ENCODE measurements around the gene SASS6.

DNA sequence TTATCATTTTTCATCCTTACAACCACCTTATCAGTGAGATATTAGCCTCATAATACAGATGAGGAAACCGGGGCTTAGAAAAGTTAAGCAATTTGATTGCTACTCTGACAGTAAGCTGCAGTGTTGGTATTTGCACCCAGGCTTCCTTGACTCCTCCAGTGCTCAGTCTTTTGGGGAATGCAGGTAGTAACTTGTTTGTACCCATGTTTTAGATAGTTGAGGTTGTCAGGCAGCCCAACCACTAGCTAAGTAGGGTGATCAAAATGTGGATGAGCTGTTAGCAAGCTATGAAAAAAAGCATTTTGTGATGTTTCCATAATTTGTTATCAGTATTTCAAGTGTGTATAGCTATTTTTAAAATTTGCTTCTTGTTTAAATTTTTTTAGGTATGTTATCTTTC is 80.8 kb downstream of the SASS6 start:
- TF ChIP-seq, protein P1, sequence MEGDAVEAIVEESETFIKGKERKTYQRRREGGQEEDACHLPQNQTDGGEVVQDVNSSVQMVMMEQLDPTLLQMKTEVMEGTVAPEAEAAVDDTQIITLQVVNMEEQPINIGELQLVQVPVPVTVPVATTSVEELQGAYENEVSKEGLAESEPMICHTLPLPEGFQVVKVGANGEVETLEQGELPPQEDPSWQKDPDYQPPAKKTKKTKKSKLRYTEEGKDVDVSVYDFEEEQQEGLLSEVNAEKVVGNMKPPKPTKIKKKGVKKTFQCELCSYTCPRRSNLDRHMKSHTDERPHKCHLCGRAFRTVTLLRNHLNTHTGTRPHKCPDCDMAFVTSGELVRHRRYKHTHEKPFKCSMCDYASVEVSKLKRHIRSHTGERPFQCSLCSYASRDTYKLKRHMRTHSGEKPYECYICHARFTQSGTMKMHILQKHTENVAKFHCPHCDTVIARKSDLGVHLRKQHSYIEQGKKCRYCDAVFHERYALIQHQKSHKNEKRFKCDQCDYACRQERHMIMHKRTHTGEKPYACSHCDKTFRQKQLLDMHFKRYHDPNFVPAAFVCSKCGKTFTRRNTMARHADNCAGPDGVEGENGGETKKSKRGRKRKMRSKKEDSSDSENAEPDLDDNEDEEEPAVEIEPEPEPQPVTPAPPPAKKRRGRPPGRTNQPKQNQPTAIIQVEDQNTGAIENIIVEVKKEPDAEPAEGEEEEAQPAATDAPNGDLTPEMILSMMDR (IDR thresholded peaks at IDR 0.05) = no peak
- no peak for TF ChIP-seq POLR2A (IDR thresholded peaks at IDR 0.05)

Measured in right lobe of liver (tissue), 4 donors.